HepG2 (cell line): ENCODE measurements around the gene DBN1. TPM values are rescaled to one million over a fixed set of nuclear protein-coding genes. Genes with fewer than 3 reads are reported as not detected.

Experiments
- AHR ChIP-seq: IDR thresholded peaks from 2 replicates; pipeline ENCODE4 v1.6.1; 2018; ENCODE audit warnings: missing genetic modification reagents, missing compliant biosample characterization
- CHD4 ChIP-seq: fragments of 200-600 bp; sonication (generic); IDR thresholded peaks from 2 replicates; pipeline ENCODE4 v1.7.0; 2017; ENCODE audit warnings: mild to moderate bottlenecking, low read length, borderline replicate concordance
- EHMT2 ChIP-seq: fragments of 200-600 bp; sonication (generic); IDR thresholded peaks from 2 replicates; pipeline ENCODE4 v1.7.0; 2017; ENCODE audit warnings: antibody characterized with exemption, low read depth, low read length, borderline replicate concordance
- ERF ChIP-seq: IDR thresholded peaks from 2 replicates; pipeline ENCODE4 v1.6.1; 2018; ENCODE audit warnings: missing biosample characterization, missing genetic modification reagents
- HNF4A ChIP-seq: sonication (generic); formaldehyde crosslinking; IDR thresholded peaks from 2 replicates; pipeline ENCODE4 v1.4.0; 2020; ENCODE audit warnings: missing genetic modification reagents
- HNRNPK ChIP-seq: fragments of 200-400 bp; formaldehyde crosslinking; IDR thresholded peaks from 2 replicates; pipeline ENCODE4 v1.6.1; 2018; ENCODE audit warnings: low read length, low read depth, moderate library complexity, mild to moderate bottlenecking; ENCODE audit not compliant: poor library complexity, severe bottlenecking
- MED13 ChIP-seq: sonication (generic); formaldehyde crosslinking; IDR thresholded peaks from 2 replicates; pipeline ENCODE4 v1.5.0; 2020; ENCODE audit warnings: missing genetic modification reagents
- NFATC3 ChIP-seq: sonication (generic); formaldehyde crosslinking; IDR thresholded peaks from 2 replicates; pipeline ENCODE4 v1.5.1; 2020; ENCODE audit warnings: mild to moderate bottlenecking, missing genetic modification reagents
- POGZ ChIP-seq: sonication (generic); formaldehyde crosslinking; IDR thresholded peaks from 2 replicates; pipeline ENCODE4 v1.4.0; 2020; ENCODE audit warnings: mild to moderate bottlenecking, missing genetic modification reagents
- PTBP1 ChIP-seq: fragments of 200-400 bp; formaldehyde crosslinking; IDR thresholded peaks from 2 replicates; pipeline ENCODE4 v1.6.1; 2018; ENCODE audit warnings: low read length, low read depth; ENCODE audit not compliant: poor library complexity, severe bottlenecking
- RAD21 ChIP-seq: fragments of 450-650 bp; formaldehyde crosslinking; IDR thresholded peaks from 2 replicates; pipeline ENCODE4 v1.5.0; 2020; ENCODE audit warnings: mild to moderate bottlenecking
- RFX3 ChIP-seq: IDR thresholded peaks from 2 replicates; pipeline ENCODE4 v1.6.1; 2016; ENCODE audit warnings: missing biosample characterization, missing genetic modification reagents
- SIN3B ChIP-seq: fragments of 150-350 bp; IDR thresholded peaks from 2 replicates; pipeline ENCODE4 v1.6.1; 2014; ENCODE audit warnings: low read length
- SP1 ChIP-seq, 2 experiments: fragments of 450-650 bp in 1 of 2; sonication (generic) in 1 of 2; formaldehyde crosslinking in 1 of 2; IDR thresholded peaks; 2 replicates each; pipeline versions ENCODE4 v1.4.0 to v1.6.1; 2016 to 2020; ENCODE audit warnings: missing genetic modification reagents in 1 of 2
- TP53 ChIP-seq: sonication (generic); formaldehyde crosslinking; conservative IDR thresholded peaks from 2 replicates; pipeline ENCODE4 v1.4.0; 2020; ENCODE audit warnings: missing genetic modification reagents
- ZFP36L2 ChIP-seq: sonication (generic); formaldehyde crosslinking; IDR thresholded peaks from 2 replicates; pipeline ENCODE4 v1.4.0; 2020; ENCODE audit warnings: missing genetic modification reagents
- ZNF160 ChIP-seq: sonication (generic); formaldehyde crosslinking; IDR thresholded peaks from 2 replicates; pipeline ENCODE4 v1.8.0; 2022; ENCODE audit warnings: mild to moderate bottlenecking, inconsistent platforms, missing genetic modification reagents
- ZNF232 ChIP-seq: sonication (generic); formaldehyde crosslinking; IDR thresholded peaks from 2 replicates; pipeline ENCODE4 v1.4.0; 2020; ENCODE audit warnings: missing genetic modification reagents, borderline replicate concordance
- ZNF484 ChIP-seq: sonication (generic); formaldehyde crosslinking; IDR thresholded peaks from 2 replicates; pipeline ENCODE4 v1.5.1; 2020; ENCODE audit warnings: mild to moderate bottlenecking, low read depth, missing genetic modification reagents, borderline replicate concordance
- ZNF782 ChIP-seq: sonication (generic); formaldehyde crosslinking; IDR thresholded peaks from 2 replicates; pipeline ENCODE4 v1.4.0; 2020; ENCODE audit warnings: missing genetic modification reagents, mild to moderate bottlenecking, borderline replicate concordance
- ZNF850 ChIP-seq: sonication (generic); formaldehyde crosslinking; conservative IDR thresholded peaks from 2 replicates; pipeline ENCODE4 v1.9.0; 2021; ENCODE audit warnings: mild to moderate bottlenecking, missing genetic modification reagents
- ZSCAN22 ChIP-seq: sonication (generic); formaldehyde crosslinking; IDR thresholded peaks from 2 replicates; pipeline ENCODE4 v1.4.0; 2020; ENCODE audit warnings: mild to moderate bottlenecking, missing genetic modification reagents
- ZSCAN31 ChIP-seq: sonication (generic); formaldehyde crosslinking; IDR thresholded peaks from 2 replicates; pipeline ENCODE4 v1.5.0; 2020; ENCODE audit warnings: low read depth, mild to moderate bottlenecking, missing genetic modification reagents
- polyA plus RNA-seq, 8 experiments: library from polyadenylated mRNA; depleted of rRNA in 3 of 8; stranded (reverse) in 7 of 8; unstranded in 1 of 8; fragments of >200 nt; fragmentation: Illumina TruSeq in 4 of 8; extraction: Trizol in 4 of 8; gene quantifications; 2 replicates each; pipeline versions ENCODE4 v1.2.1 to v1.2.3, GENCODE V29; 2011 to 2016; ENCODE audit warnings: low read depth in 4 of 8, missing spikeins in 1 of 8, mixed read lengths in 1 of 8; ENCODE audit not compliant: insufficient read depth in 1 of 8
- total RNA-seq, 5 experiments: library from RNA; depleted of rRNA; stranded (reverse); fragments of >200 nt; fragmentation: Illumina TruSeq; extraction: Trizol; gene quantifications; 2 replicates each; pipeline ENCODE4 v1.2.3, GENCODE V29; 2016; ENCODE audit warnings: low read depth in 1 of 5
- TF ChIP-seq, protein P1 (sequence below): sonication (generic); formaldehyde crosslinking; IDR thresholded peaks from 2 replicates; pipeline ENCODE4 v1.5.0; 2020; ENCODE audit warnings: mild to moderate bottlenecking, low read depth, missing genetic modification reagents, borderline replicate concordance
- TF ChIP-seq, protein P2 (sequence below): sonication (generic); formaldehyde crosslinking; IDR thresholded peaks from 2 replicates; pipeline ENCODE4 v1.9.0; 2022; ENCODE audit warnings: missing genetic modification reagents, mild to moderate bottlenecking, borderline replicate concordance
- TF ChIP-seq, protein P3 (sequence below): IDR thresholded peaks from 2 replicates; pipeline ENCODE4 v1.6.1; 2016; ENCODE audit warnings: missing genetic modification reagents, missing compliant biosample characterization
- TF ChIP-seq, protein P4 (sequence below): sonication (generic); formaldehyde crosslinking; conservative IDR thresholded peaks from 2 replicates; pipeline ENCODE4 v1.4.0; 2020; ENCODE audit warnings: missing genetic modification reagents

DBN1 gene
- total and polyA plus RNA-seq, 2 of the 13 experiments (the other 11 are each of a cell fraction or from before 2014, with no cell fraction given), result 27.0 to 37.3 TPM

DNA sequence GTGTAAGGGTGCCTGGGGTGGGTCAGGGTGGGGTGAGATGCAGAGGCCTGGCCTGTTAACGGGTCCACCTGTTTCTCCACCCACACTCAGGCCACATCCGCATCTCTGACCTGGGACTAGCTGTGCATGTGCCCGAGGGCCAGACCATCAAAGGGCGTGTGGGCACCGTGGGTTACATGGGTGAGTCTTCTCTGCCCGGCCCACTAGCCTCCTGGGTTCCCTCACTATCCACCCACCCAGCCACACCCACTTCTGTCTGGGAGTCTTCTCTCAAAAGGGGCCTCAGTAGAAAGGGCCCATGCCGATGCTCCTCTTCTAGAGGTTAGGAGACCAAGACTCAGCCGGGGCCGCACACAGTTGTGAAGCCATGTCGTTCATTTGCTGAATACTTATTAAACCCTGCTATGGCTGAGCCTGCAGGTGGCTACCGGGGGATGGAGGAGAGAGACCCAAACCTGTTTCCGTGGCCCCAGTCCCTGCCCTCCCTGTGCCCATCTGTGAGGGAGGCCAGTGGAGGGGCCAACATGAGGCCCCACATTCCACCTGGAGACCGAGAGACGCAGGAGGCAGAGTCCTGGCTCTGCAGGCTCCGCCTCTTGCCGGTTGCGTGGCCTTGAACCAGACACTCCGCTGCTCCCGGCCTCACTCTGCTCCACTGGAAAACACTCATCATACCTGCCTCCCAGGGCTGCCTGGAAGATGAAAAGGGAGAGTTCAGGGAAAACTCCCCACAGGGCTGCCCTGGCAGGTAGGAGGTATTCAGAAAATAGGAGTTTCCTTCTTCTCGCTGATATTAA, 38.3 kb downstream of the DBN1 start (continued):
- no peak for TF ChIP-seq EHMT2
- TF ChIP-seq ZNF160 (CRISPR knock-in tag), result no peak
- no peak for TF ChIP-seq CHD4
- no peak for TF ChIP-seq SIN3B
- TF ChIP-seq SP1 (IDR thresholded peaks at IDR 0.05), result no peak
- no peak for TF ChIP-seq SP1 (CRISPR knock-in tag; IDR thresholded peaks at IDR 0.05)
- no peak for TF ChIP-seq NFATC3 (CRISPR knock-in tag)
- TF ChIP-seq ZNF484, result no peak
- TF ChIP-seq ZNF232, result no peak
- TF ChIP-seq AHR (CRISPR knock-in tag), result no peak
- TF ChIP-seq POGZ (CRISPR knock-in tag), result peak; percentile 52; the same call in 1 of the 2 replicates
- no peak for TF ChIP-seq MED13 (CRISPR knock-in tag)
- TF ChIP-seq ZSCAN31, result no peak
- TF ChIP-seq ZNF850 (CRISPR knock-in tag), result no peak
- no peak for TF ChIP-seq TP53 (CRISPR knock-in tag)
- TF ChIP-seq, protein P1, sequence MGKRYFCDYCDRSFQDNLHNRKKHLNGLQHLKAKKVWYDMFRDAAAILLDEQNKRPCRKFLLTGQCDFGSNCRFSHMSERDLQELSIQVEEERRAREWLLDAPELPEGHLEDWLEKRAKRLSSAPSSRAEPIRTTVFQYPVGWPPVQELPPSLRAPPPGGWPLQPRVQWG (CRISPR knock-in tag), result no peak
- TF ChIP-seq ERF, result peak; percentile 42; the same call in 1 of the 2 replicates
- TF ChIP-seq, protein P2, sequence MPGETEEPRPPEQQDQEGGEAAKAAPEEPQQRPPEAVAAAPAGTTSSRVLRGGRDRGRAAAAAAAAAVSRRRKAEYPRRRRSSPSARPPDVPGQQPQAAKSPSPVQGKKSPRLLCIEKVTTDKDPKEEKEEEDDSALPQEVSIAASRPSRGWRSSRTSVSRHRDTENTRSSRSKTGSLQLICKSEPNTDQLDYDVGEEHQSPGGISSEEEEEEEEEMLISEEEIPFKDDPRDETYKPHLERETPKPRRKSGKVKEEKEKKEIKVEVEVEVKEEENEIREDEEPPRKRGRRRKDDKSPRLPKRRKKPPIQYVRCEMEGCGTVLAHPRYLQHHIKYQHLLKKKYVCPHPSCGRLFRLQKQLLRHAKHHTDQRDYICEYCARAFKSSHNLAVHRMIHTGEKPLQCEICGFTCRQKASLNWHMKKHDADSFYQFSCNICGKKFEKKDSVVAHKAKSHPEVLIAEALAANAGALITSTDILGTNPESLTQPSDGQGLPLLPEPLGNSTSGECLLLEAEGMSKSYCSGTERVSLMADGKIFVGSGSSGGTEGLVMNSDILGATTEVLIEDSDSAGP, result no peak; the same call in 1 of the 2 replicates
- TF ChIP-seq HNRNPK, result no peak
- TF ChIP-seq, protein P3, sequence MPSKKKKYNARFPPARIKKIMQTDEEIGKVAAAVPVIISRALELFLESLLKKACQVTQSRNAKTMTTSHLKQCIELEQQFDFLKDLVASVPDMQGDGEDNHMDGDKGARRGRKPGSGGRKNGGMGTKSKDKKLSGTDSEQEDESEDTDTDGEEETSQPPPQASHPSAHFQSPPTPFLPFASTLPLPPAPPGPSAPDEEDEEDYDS (CRISPR knock-in tag), result no peak
- TF ChIP-seq RAD21 (CRISPR knock-in tag), result 0 out of 2 replicates have a peak, but pooled peaks have one; percentile 7
- TF ChIP-seq, protein P4, sequence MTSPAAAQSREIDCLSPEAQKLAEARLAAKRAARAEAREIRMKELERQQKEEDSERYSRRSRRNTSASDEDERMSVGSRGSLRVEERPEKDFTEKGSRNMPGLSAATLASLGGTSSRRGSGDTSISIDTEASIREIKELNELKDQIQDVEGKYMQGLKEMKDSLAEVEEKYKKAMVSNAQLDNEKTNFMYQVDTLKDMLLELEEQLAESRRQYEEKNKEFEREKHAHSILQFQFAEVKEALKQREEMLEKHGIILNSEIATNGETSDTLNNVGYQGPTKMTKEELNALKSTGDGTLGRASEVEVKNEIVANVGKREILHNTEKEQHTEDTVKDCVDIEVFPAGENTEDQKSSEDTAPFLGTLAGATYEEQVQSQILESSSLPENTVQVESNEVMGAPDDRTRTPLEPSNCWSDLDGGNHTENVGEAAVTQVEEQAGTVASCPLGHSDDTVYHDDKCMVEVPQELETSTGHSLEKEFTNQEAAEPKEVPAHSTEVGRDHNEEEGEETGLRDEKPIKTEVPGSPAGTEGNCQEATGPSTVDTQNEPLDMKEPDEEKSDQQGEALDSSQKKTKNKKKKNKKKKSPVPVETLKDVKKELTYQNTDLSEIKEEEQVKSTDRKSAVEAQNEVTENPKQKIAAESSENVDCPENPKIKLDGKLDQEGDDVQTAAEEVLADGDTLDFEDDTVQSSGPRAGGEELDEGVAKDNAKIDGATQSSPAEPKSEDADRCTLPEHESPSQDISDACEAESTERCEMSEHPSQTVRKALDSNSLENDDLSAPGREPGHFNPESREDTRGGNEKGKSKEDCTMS (CRISPR knock-in tag), result no peak
- TF ChIP-seq HNF4A (CRISPR knock-in tag), result peak; percentile 45
- no peak for TF ChIP-seq ZFP36L2
- no peak; the same call in 1 of the 2 replicates for TF ChIP-seq ZNF782 (CRISPR knock-in tag)
- TF ChIP-seq RFX3 (CRISPR knock-in tag), result no peak
- TF ChIP-seq ZSCAN22 (CRISPR knock-in tag), result no peak
- no peak for TF ChIP-seq PTBP1
